ENCODE data around the gene RNF34.
A peak's percentile ranks its signal among the peaks of the same experiment; 100 is the strongest.
"Not testable (repeated sequence)": the region's sequence is repeated elsewhere in the genome, so short reads cannot be mapped to it uniquely, and the experiment has no call there.

RNF34 gene

GRCh38 chr12:121399391-121400331 is at the start of gene RNF34:
RNF34 (plus strand) TSS chr12:121400118; CDS start chr12:121400213, 95 bp downstream.
- peak; percentile 99 for DNase-seq

- DNase-seq, result peak; percentile 95 to 98 (median 98)
These were observed 47.9 kb upstream of the RNF34 start, which contains the start of gene ANAPC5 for GRCh38 chr12:121351820-121352681. ANAPC5 (minus strand) TSS chr12:121352411; CDS start chr12:121352340, 71 bp downstream.

- no peak for DNase-seq
These were observed 47.3 kb upstream of the RNF34 start for GRCh38 chr12:121352682-121353018.

- DNase-seq, result no peak
These were observed 44.1 kb upstream of the RNF34 start for GRCh38 chr12:121355818-121356217.

GRCh38 chr12:121356657-121357056 is 43.3 kb upstream of the RNF34 start:
- no peak for DNase-seq

- no peak for DNase-seq
These were observed 42.6 kb upstream of the RNF34 start for GRCh38 chr12:121357331-121357730.

GRCh38 chr12:121358073-121358472 is 41.8 kb upstream of the RNF34 start:
- no peak for DNase-seq

- peak in 2 of 3 donors; percentile 24 to 25 for DNase-seq
These were observed 35.2 kb upstream of the RNF34 start for GRCh38 chr12:121364683-121365121.

- DNase-seq, result no peak
These were observed 34.4 kb upstream of the RNF34 start for GRCh38 chr12:121365416-121366062.

GRCh38 chr12:121366063-121366459 is 33.9 kb upstream of the RNF34 start:
- no peak for DNase-seq

- DNase-seq, result no peak
These were observed 28.5 kb upstream of the RNF34 start for GRCh38 chr12:121371404-121371803.

- no peak for DNase-seq
These were observed 26.2 kb upstream of the RNF34 start for GRCh38 chr12:121373755-121374154.

GRCh38 chr12:121374336-121374735 is 25.6 kb upstream of the RNF34 start:
- DNase-seq, result not testable (repeated sequence)

GRCh38 chr12:121374945-121375584 is 24.9 kb upstream of the RNF34 start:
- not testable (repeated sequence) for DNase-seq

GRCh38 chr12:121376754-121377697 is 22.9 kb upstream of the RNF34 start:
- no peak for DNase-seq

- no peak for DNase-seq
These were observed 21.2 kb upstream of the RNF34 start for GRCh38 chr12:121378736-121379135.

GRCh38 chr12:121379945-121380344 is 20.0 kb upstream of the RNF34 start:
- no peak for DNase-seq

GRCh38 chr12:121383601-121384021 is 16.3 kb upstream of the RNF34 start:
- no peak for DNase-seq

- DNase-seq, result not testable (repeated sequence)
These were observed 15.0 kb upstream of the RNF34 start for GRCh38 chr12:121384891-121385290.

- peak; percentile 47 to 54 (median 51) for DNase-seq
These were observed 11.4 kb upstream of the RNF34 start for GRCh38 chr12:121388421-121388981.

- no peak for DNase-seq
These were observed 9.1 kb upstream of the RNF34 start for GRCh38 chr12:121390856-121391255.
